ENCODE results near the gene NHSL2.
A peak's percentile ranks its signal among the peaks of the same experiment; 100 is the strongest.

Gene NHSL2

DNA sequence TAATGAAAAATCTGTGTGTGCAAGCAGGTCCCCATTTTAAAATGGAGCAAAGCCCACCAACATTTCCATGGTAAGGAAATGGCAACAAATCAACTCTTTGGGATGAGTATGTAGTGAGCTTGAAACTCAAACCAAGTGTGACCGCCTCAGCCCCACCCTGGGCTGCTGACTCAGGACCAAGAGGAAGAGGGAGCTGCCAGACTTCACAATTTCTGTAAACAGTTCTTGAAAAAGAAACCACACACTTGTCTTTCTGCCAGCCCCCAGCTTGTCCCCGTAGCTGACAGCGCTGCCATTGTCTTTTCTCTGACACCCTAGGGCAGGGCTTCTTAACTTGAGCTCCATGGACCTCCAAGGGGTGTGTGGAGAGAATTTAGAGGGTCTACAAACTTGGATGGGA is 210.7 kb downstream of the NHSL2 start:
- Mint-ChIP-seq H3K27ac (peak overlapping the region; percentile 44), H3K4me3 (no peak overlapping the region), H3K4me1 (peaks cover 28% of the 10 kb centered on the region), H3K36me3 (no peaks in the 10 kb centered on the region), H3K9me3 (no peaks in the 10 kb centered on the region), H3K27me3 (peaks cover 14% of the 10 kb centered on the region)
- ATAC-seq, result peak; percentile 51

DNA sequence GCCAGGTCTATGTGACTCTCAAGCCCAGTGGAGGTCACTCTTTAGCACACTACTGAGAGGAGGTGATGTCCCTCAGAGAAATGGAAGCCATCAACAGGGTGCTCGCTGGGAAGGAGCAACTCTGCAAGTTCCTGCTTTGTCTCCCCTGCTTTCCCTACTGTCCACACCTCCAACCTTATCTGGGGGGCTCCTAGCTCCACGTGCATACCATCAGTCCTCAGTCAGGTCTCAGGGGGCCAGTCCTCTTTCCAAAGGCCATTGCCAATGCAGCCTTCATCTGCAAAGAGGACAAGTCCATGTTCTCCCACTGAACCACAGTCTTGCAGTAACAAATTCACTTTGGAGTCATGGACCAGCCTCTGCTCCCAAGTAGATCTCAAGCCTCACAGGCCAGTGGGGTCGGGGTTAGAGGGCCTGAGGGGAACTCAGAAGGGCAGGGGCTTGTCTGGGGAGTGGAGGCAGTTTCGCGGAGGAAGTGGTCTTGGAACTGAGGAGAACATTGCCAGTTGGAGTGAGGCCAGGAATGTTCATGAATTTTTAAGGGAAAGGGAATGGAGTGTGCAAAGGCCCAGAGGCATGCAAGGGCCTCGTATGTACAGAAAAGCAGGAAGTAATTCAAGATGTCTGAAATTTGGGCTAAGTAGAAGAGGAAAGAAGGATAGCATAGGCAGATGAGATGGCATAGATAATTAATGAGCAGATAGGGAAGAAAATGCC is 212.1 kb downstream of the NHSL2 start:
- Mint-ChIP-seq H3K27ac (no peak overlapping the region), H3K4me1 (peaks cover 28% of the 10 kb centered on the region), H3K9me3 (no peaks in the 10 kb centered on the region)

DNA sequence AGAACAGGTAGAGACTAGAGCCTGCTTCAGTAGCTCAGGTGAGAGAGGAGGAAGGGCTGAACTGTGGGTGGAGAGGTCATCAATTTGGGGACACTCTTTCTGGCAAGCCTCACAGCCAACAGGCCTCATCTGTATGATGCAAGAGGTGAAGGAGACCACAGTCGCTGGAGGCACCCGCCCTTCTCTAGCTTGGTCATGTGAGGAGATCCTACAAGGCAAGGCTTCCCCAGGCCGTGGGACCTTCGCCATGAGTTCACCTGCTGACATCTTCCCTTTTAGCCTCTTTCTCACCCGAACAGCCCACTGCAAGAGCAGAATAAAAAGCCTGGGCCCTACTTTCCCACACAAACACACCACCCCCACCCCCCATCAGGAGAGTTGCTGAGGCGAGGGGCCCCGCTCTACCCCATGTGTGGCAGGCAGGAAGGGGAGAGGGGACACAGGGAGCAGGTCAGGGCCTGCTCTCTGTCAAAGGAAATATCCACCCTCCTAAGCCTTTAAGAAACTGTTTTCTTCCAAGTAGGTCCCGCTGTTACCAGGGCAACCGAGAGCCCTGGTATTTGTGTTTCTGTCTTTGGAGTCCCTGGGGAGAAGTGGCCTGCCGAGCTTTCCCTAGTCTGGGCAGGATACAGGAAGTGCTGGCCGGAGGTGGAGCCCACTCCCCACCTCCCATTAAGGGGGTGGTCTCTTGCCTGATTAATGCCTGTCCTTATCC is 213.0 kb downstream of the NHSL2 start:
- Mint-ChIP-seq H3K9me3 (no peaks in the 10 kb centered on the region), H3K27ac (no peak overlapping the region), H3K4me3 (no peak overlapping the region), H3K36me3 (no peaks in the 10 kb centered on the region), H3K27me3 (peaks cover 14% of the 10 kb centered on the region), H3K4me1 (peaks cover 28% of the 10 kb centered on the region)
- ATAC-seq, result no peak

More for the DNA sequence above, 212.1 kb downstream of the NHSL2 start:
- Mint-ChIP-seq H3K4me3 (no peak overlapping the region), H3K36me3 (no peaks in the 10 kb centered on the region), H3K27me3 (peaks cover 14% of the 10 kb centered on the region)
- ATAC-seq, result no peak

DNA sequence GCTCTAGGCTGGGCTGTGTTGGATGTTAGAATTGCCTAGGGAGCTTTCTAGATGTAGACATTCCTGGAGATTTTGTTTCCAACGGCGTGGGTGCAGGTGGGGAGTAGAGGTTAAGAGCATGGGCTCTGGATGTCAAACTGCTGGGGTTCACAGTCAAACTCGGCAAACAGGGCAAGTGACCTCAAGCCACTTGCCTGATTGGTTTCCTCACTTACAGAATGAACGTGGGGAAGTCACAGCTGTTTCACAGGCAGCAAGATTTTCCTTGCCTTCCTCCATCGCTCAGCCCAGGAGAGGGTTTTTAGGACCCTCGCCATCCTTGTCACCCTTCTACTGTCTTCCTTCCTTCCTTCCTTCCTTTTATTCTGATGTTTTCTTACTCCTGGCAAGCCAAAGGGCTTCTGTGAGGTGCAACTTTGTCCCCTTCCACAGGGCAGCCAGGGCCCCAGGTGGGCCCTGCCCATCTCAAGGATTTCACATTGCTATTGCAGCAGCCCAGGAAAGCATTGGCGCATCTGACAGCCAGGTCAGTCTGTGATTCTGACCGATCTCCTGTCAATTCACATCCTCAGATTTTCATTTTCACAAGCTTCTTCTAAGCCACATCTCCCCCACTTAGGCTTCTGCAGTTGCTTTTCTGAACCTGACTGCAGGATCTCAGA is 214.0 kb downstream of the NHSL2 start:
- Mint-ChIP-seq H3K27me3 (peaks cover 14% of the 10 kb centered on the region), H3K4me1 (peaks cover 28% of the 10 kb centered on the region), H3K9me3 (no peaks in the 10 kb centered on the region), H3K27ac (no peak overlapping the region), H3K4me3 (no peak overlapping the region), H3K36me3 (no peaks in the 10 kb centered on the region)
- no peak for ATAC-seq

DNA sequence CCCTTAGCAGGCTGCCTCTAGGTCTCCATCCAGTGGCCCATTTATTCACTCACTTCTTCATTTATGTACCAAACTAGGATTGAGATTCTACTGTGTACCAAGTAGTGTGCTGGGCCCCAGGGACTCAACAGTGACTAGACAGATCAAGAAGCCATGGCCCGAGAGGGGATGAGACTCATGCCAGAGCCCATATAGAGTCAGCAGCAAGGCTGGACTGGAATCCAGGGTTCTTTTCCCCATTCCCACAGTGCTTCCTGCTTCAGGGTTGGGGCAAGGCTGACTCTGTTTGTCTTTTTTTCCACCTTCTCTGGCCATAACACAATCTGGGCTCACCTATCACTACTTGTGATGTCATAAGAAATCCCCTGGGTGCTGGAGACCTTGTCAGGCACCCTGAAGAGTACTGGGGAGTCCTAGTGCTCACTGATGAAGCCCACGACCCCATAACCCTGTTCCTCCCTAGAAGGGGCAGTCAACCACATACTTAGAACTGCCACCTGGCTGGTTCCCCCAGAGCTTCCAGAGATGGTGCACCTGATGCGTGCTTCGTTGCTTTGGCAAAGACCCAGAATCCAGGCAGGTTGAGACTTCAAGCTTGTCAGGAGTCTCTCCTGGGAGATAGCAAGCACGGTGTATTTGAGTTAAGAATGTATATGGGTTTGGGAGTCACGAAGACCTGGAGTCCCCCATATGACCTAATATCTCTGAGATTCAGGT is 214.8 kb downstream of the NHSL2 start:
- no peak for ATAC-seq
- Mint-ChIP-seq H3K4me1 (peaks cover 28% of the 10 kb centered on the region), H3K9me3 (no peaks in the 10 kb centered on the region), H3K36me3 (no peaks in the 10 kb centered on the region), H3K27me3 (peaks cover 21% of the 10 kb centered on the region), H3K27ac (no peak overlapping the region), H3K4me3 (no peak overlapping the region)

DNA sequence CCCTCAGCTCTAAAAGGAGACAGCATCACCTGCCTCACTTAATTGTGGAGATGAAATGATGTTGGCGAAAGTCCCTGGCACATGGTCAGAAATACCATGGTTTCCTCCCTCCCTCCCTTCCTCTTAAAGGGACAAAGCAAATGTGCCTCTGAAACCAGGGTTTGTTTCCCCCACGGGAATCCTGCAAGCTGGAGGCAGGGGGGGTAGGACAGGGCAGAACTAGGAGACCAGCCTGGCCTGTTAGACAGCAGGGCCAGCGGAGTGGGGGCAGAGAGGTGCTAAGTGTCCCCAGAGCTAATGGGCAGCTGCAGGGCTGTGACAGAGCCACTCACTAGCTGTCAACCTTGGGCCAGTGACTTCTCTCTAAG is 215.4 kb downstream of the NHSL2 start:
- Mint-ChIP-seq H3K36me3 (no peaks in the 10 kb centered on the region), H3K4me1 (peaks cover 24% of the 10 kb centered on the region), H3K4me3 (no peak overlapping the region), H3K27ac (no peak overlapping the region), H3K27me3 (peaks cover 23% of the 10 kb centered on the region), H3K9me3 (no peaks in the 10 kb centered on the region)
- no peak for ATAC-seq

DNA sequence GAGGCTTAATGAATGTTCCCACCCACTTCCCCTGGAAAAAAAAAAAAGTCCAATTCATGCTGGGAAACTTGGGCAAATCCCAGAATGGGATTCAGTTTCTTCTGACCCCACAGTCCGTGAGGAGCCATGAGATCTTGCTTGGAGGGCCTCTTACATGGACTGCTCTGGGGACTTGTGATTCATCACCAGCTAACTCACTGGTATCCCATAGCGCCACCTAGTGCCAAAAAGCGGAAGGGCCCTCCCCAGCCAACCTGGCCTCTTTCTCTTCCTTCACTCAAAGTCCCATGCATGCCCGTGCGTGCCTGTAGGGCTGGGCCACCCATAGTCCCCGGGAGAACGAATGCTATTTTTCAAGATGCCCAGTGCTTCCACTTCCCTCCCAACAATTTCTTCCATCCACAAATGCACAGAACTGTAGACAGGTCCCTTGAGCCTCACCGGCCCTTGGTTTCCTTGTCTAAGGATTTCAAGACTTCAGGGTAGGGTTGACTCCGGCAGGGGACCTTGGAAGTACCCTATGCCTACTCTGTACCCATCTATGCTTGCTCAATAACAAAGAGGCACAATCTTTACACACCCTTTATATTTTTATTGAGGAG is 216.0 kb downstream of the NHSL2 start:
- Mint-ChIP-seq H3K4me1 (peaks cover 21% of the 10 kb centered on the region), H3K36me3 (no peaks in the 10 kb centered on the region)

DNA sequence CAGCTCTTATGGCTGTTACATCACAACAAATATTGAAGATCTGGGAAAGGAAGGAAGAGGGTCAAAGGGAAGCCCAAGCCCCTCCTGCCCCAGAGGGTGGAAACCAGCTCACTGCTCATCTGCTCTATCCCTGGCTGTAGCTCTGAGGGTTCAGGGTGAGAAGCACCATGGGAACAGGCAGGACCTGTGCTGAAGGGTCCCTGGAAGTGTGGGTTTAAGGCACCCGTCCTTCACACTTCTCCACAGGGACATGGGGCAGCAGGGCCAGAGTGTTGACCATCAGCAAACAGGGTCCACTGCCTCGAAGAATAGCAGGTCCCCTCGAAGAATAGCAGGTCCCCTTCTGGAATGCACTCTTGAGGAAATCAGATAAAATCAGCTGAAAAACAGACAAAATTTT is 216.7 kb downstream of the NHSL2 start:
- Mint-ChIP-seq H3K4me3 (no peak overlapping the region), H3K36me3 (no peaks in the 10 kb centered on the region), H3K27ac (no peak overlapping the region), H3K9me3 (no peaks in the 10 kb centered on the region), H3K4me1 (peaks cover 27% of the 10 kb centered on the region), H3K27me3 (peaks cover 30% of the 10 kb centered on the region)
- no peak for ATAC-seq

More for the DNA sequence above, 216.0 kb downstream of the NHSL2 start:
- H3K27me3 Mint-ChIP-seq, result peaks cover 23% of the 10 kb centered on the region
- H3K27ac Mint-ChIP-seq, result no peak overlapping the region
- H3K4me3 Mint-ChIP-seq, result no peak overlapping the region
- peak; percentile 79 for ATAC-seq
- H3K9me3 Mint-ChIP-seq, result no peaks in the 10 kb centered on the region

DNA sequence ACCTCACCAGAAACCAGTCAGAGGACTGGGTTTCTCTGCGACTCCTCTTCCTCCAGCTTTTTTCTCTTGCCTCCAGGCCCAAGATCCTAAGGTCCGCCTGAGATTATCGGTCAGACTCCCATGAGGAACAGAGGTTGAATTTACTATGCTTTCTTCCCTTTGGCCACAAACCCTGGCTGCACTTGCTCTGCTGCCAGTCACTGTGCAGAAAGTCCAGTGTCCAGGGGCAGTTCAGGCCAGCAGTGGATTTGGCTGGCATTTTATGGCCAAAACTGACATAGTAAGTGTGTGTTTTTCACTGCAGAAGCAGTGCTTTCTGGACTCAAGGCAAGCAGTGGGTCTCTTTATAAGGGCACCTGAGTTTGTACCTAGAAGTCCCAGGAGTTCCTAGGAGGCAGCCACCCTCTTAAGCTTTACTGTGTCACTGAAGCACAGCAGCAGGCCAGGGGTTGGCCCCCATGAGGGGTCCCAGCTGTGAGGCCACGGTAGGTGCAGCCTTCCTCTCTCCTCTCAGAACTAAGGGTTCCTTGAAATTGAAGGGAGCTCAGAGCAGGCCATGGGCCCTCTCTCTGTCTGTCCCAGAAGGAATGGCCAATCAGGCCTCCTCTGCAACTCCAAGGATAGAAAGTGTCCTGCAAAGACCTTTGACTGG is 217.7 kb downstream of the NHSL2 start:
- no peak overlapping the region for H3K4me3 Mint-ChIP-seq
- no peaks in the 10 kb centered on the region for H3K36me3 Mint-ChIP-seq
- H3K27ac Mint-ChIP-seq, result no peak overlapping the region
- peaks cover 23% of the 10 kb centered on the region for H3K4me1 Mint-ChIP-seq
- no peaks in the 10 kb centered on the region for H3K9me3 Mint-ChIP-seq
- ATAC-seq, result no peak
- H3K27me3 Mint-ChIP-seq, result peaks cover 32% of the 10 kb centered on the region

DNA sequence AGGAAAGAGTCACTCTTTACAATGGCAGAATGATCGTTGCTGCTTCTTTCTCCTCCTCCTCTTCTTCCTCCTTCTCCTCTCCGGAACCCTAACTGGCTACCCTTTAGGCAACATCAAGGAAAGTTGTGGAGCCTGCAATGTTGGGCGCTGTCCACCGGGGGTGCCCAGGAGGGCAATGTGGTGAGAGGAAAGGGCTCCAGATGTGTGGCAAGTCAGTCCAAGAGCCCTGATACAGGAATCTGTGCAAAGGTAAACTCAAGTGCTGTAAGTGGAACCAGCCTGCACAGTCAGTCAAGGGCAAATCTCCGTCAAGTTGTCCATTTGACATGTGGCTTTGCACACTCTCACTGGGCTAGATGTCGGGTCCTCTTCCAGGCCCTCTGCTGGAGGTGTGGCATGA is 218.2 kb downstream of the NHSL2 start:
- Mint-ChIP-seq H3K27me3 (peaks cover 32% of the 10 kb centered on the region), H3K9me3 (no peaks in the 10 kb centered on the region), H3K27ac (no peak overlapping the region), H3K4me1 (peaks cover 21% of the 10 kb centered on the region), H3K4me3 (no peak overlapping the region), H3K36me3 (no peaks in the 10 kb centered on the region)
- no peak for ATAC-seq

DNA sequence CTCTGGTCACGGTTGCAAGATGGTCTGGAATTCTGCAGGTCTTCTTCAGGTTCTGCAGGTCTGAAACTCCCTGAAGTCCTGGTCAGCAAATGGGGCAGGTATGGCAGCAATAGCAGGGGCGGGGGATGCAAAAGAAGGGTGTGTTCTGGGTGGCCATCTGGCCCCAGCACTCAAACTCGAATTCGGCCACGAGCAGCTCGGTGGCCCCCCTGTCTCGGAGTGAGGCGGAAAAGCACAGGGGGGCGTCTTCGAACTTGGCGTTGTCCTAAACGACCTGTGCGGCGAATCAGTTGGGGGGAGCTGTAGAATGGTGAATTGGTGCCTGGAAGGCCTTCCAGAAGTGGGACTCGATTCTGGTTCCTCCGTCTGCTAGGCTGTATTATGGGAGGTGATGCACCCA is 219.0 kb downstream of the NHSL2 start:
- peaks cover 31% of the 10 kb centered on the region for H3K27me3 Mint-ChIP-seq
- no peak overlapping the region for H3K27ac Mint-ChIP-seq
- no peak for ATAC-seq
- H3K4me1 Mint-ChIP-seq, result peaks cover 14% of the 10 kb centered on the region
- no peak overlapping the region for H3K4me3 Mint-ChIP-seq
- no peaks in the 10 kb centered on the region for H3K36me3 Mint-ChIP-seq
- H3K9me3 Mint-ChIP-seq, result no peaks in the 10 kb centered on the region

DNA sequence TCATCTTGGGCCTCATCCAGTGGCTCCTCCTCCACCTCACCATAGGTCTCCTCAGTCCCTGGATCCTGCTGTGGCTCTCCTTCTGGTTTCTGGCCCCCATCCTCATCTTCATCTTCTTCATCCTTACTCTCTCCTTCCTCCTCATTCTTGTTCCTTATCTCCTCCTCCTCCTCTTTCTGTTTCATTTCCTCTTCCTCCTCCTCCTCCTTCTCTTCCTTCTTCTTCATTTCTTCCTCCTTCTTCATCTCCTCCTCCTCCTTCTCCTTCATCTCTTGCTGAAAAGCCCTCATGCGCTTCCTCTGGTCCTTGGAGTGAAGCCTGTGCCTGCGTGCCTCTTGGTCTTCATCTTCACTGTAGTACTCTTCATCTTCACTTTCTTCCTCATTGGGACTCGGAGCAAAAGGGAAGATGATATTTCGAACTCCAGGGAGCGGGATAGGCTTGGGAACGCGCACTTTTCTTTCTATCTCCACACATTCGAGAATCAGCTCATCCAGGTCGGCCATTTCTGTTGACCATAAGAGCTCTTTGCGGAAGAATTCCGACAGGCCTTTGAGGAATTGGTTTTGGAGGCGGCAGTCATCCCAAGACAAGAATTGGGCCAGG is 219.6 kb downstream of the NHSL2 start:
- Mint-ChIP-seq H3K9me3 (no peaks in the 10 kb centered on the region), H3K27ac (no peak overlapping the region), H3K36me3 (no peaks in the 10 kb centered on the region), H3K4me3 (no peak overlapping the region), H3K27me3 (peaks cover 31% of the 10 kb centered on the region), H3K4me1 (peaks cover 10% of the 10 kb centered on the region)
- ATAC-seq, result no peak

DNA sequence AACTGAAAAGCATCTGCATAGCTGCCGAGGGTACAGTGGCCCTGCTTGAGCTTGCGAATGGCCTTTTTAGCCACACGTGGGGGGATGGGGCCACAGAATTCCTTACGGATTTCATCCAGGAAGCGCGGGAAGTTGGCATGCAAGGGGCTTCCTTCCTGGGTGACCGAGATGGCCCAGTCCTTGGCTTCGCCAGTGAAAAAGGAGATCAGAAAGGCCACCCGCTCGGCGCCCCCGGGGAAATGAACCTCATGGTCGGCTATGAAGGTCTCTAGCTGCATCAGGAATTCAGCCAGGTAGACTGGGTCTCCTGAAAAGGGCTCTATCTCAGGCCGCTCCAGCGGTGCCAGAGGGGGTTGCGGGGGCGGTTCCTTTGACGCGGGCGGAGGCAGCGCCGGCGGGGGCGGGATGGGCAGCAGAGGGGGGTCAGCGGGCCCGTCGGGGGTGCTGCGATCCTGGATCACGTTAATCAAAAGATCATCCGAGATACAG is 220.2 kb downstream of the NHSL2 start:
- no peak for ATAC-seq
- H3K4me1 Mint-ChIP-seq, result peaks cover 10% of the 10 kb centered on the region
- H3K4me3 Mint-ChIP-seq, result peak overlapping the region; percentile 69
- no peaks in the 10 kb centered on the region for H3K9me3 Mint-ChIP-seq
- H3K36me3 Mint-ChIP-seq, result no peaks in the 10 kb centered on the region
- no peak overlapping the region for H3K27ac Mint-ChIP-seq
- H3K27me3 Mint-ChIP-seq, result peaks cover 33% of the 10 kb centered on the region
